SK-N-SH (cell line): ENCODE measurements around the gene OR1K1. TPM values are rescaled to one million over a fixed set of nuclear protein-coding genes. Genes with fewer than 3 reads are reported as not detected.

Source experiments
- CTCF ChIA-PET: fragments of 300-600, 350-600 bp; formaldehyde crosslinking; extraction: SDS; loops from one replicate; lab custom pipeline; 2021; lab: Yijun Ruan, JAX
- POLR2A ChIA-PET: fragments of 350-600 bp; sonication (Branson Sonifier 250); formaldehyde crosslinking; extraction: SDS; loops from one replicate; lab custom pipeline; 2020; ENCODE audit warnings: antibody characterized with exemption, inconsistent platforms; lab: Yijun Ruan, JAX
- DNase-seq: peaks from one replicate; pipeline ENCODE4 v3.0.0; 2012
- H2AFZ ChIP-seq: fragments of 200-600 bp; sonication (generic); 2 replicates; pipeline ENCODE4 v1.8.1; 2016; ENCODE audit warnings: antibody characterized with exemption, mild to moderate bottlenecking, low read depth
- H3F3A ChIP-seq: fragments of 200-600 bp; sonication (generic); replicated peaks from 2 replicates; pipeline ENCODE3; 2016; ENCODE audit warnings: antibody characterized with exemption, mild to moderate bottlenecking; ENCODE audit not compliant: insufficient read depth
- H3K27ac ChIP-seq, 2 experiments: fragments of 200-500 bp in 1 of 2; fragments of 200-600 bp in 1 of 2; sonication (Bioruptor generic) in 1 of 2; sonication (generic), shearing (Covaris generic) in 1 of 2; 2 replicates each; pipeline versions ENCODE4 v1.5.1 to v1.6.1; 2014 to 2016; ENCODE audit warnings: low read depth in 2 of 2, inconsistent platforms in 1 of 2, low read length in 1 of 2, mild to moderate bottlenecking in 1 of 2, mixed read lengths in 1 of 2
- H3K27me3 ChIP-seq: fragments of 200-600 bp; sonication (generic), shearing (Covaris generic); 2 replicates; pipeline ENCODE4 v1.6.1; 2016; ENCODE audit warnings: mixed run types; ENCODE audit not compliant: insufficient read depth
- H3K36me3 ChIP-seq, 2 experiments: fragments of 200-500 bp in 1 of 2; fragments of 200-600 bp in 1 of 2; sonication (Bioruptor generic) in 1 of 2; sonication (generic) in 1 of 2; replicated peaks in 1 of 2; 2 replicates each; pipeline versions ENCODE3 to v1.5.1; 2014 to 2016; ENCODE audit warnings: low read length in 1 of 2, mild to moderate bottlenecking in 1 of 2; ENCODE audit not compliant: insufficient read depth in 2 of 2, control insufficient read depth in 1 of 2
- H3K4me1 ChIP-seq, 2 experiments: fragments of 200-500 bp in 1 of 2; fragments of 200-600 bp in 1 of 2; sonication (Bioruptor generic) in 1 of 2; sonication (generic), shearing (Covaris generic) in 1 of 2; 2 replicates each; pipeline versions ENCODE4 v1.5.1 to v1.6.1; 2014 to 2016; ENCODE audit warnings: low read depth in 1 of 2, low read length in 1 of 2, mixed run types in 1 of 2; ENCODE audit not compliant: insufficient read depth in 2 of 2, control insufficient read depth in 1 of 2
- H3K4me2 ChIP-seq: fragments of 200-600 bp; sonication (generic), shearing (Covaris generic); 2 replicates; pipeline ENCODE4 v1.6.1; 2017; ENCODE audit warnings: mixed run types
- H3K4me3 ChIP-seq, 2 experiments: fragments of 200-500 bp in 1 of 2; fragments of 200-600 bp in 1 of 2; sonication (Bioruptor generic) in 1 of 2; sonication (generic), shearing (Covaris generic) in 1 of 2; 2 replicates each; pipeline versions ENCODE4 v1.5.1 to v1.8.1; 2014 to 2016; ENCODE audit warnings: low read depth in 2 of 2, inconsistent platforms in 1 of 2, low read length in 1 of 2, mild to moderate bottlenecking in 1 of 2, mixed read lengths in 1 of 2, moderate library complexity in 1 of 2
- H3K79me2 ChIP-seq: fragments of 200-600 bp; sonication (generic); 2 replicates; pipeline ENCODE4 v1.8.1; 2017; ENCODE audit warnings: mild to moderate bottlenecking; ENCODE audit not compliant: insufficient read depth
- H3K9ac ChIP-seq: fragments of 200-600 bp; sonication (generic); 2 replicates; pipeline ENCODE4 v1.6.1; 2017; ENCODE audit warnings: mixed run types
- H3K9me2 ChIP-seq: fragments of 200-600 bp; sonication (generic); 2 replicates; pipeline ENCODE4 v1.6.1; 2017; ENCODE audit warnings: mixed run types
- H3K9me3 ChIP-seq: fragments of 200-600 bp; sonication (generic); 2 replicates; pipeline ENCODE4 v1.6.1; 2017; ENCODE audit warnings: mixed run types, mild to moderate bottlenecking, moderate library complexity
- H4K20me1 ChIP-seq: fragments of 200-600 bp; sonication (generic); 2 replicates; pipeline ENCODE4 v1.6.1; 2017; ENCODE audit warnings: mild to moderate bottlenecking, mixed run types; ENCODE audit not compliant: insufficient read depth
- GABPA ChIP-seq: IDR thresholded peaks from 2 replicates; pipeline ENCODE4 v1.4.0; 2012; ENCODE audit warnings: low read depth, mild to moderate bottlenecking
- JUND ChIP-seq: IDR thresholded peaks from 2 replicates; pipeline ENCODE4 v1.4.0; 2012
- SMC3 ChIP-seq: IDR thresholded peaks from 2 replicates; pipeline ENCODE4 v1.6.1; 2012; ENCODE audit warnings: low read depth, low read length, improper control_type of control experiment
- TCF12 ChIP-seq: IDR thresholded peaks from 2 replicates; pipeline ENCODE4 v1.4.0; 2012
- WGBS: methylation state at CpG from one replicate; pipeline ENCODE4 v1.1.6; 2017; ENCODE audit warnings: low lambda C conversion rate; 5-methylcytosine and 5-hydroxymethylcytosine counted together
- polyA plus RNA-seq, 3 experiments: library from polyadenylated mRNA; depleted of rRNA; stranded (reverse); fragments of >200 nt; gene quantifications; 2 replicates each; pipeline ENCODE4 v1.2.3, GENCODE V29; 2012
- TF ChIP-seq, protein P1 (sequence below): IDR thresholded peaks from 2 replicates; pipeline ENCODE4; 2012
- TF ChIP-seq, protein P2 (sequence below): IDR thresholded peaks from 2 replicates; pipeline ENCODE4 v1.6.1; 2012; ENCODE audit warnings: mild to moderate bottlenecking, low read depth, low read length, moderate library complexity

Gene OR1K1
- polyA plus RNA-seq, 1 of the 3 experiments (the other 2 are of a cell fraction), result not detected

DNA sequence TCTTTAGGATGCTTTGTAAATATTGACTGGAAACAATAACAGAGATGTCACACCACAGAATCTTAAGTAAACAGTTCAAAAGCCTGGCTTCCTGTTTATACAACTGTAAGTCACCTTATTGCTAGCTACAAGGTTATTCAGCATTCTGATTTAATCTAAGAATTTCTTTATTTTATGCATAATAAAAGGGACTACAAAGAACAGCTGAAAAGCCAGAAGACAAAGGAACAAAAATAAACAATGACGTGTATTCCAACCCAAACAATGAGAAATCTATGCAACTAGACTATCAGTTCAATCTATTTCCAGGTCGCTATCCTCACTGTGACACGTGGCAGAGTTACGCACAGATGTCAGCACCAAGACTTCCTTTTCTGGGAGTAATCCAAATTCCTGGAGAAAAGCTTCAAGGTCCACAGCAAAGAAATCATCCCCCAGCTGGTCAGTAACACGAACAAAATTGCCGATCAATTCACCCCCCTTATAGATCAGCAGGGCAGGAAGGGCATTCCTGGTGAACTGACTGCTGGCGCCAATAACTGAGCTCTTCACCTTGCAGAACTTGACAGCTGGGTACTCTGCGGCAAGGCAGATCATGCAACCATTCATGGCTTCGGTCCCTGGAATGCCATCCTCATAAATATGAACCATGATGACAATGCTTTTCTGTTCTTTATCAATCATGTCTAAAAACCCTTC, 20.0 kb downstream of the OR1K1 start:
- ChIA-PET CTCF (interaction anchor here (1.3 to 4.2 kb wide), 3 partner anchors 9 to 321 kb away, joined by 6 to 25 read pairs (median 8); no protein-coding TSS in a partner anchor), POLR2A (interaction anchor here (0.7 kb wide), 1 partner anchor 8 kb away, joined by 3 read pairs; the partner anchor contains the start of gene PDCL)
- Histone ChIP-seq H3K36me3 (peaks cover 44 to 58% of the 10 kb centered on the region in 2 experiments), H3K79me2 (peaks cover 51% of the 10 kb centered on the region), H4K20me1 (peaks cover 21% of the 10 kb centered on the region), H3K27me3 (no peaks in the 10 kb centered on the region), H3K9ac (no peak overlapping the region), H3K27ac (peak overlapping the region in 1 of 2 experiments; percentile 67; a peak in 2 of 4 replicates), H3K9me2 (no peaks in the 10 kb centered on the region), H3K4me2 (peak overlapping the region; percentile 3; the same call in 1 of the 2 replicates), H3F3A (peaks cover 29% of the 10 kb centered on the region), H2AFZ (no peak overlapping the region), H3K4me1 (peaks cover 3 to 22% of the 10 kb centered on the region in 2 experiments; a peak in 3 of 4 replicates), H3K9me3 (no peaks in the 10 kb centered on the region), H3K4me3 (no peak overlapping the region)
- TF ChIP-seq TCF12 (peak; percentile 15; the same call in 1 of the 2 replicates), JUND (no peak)
- no peak for DNase-seq
- WGBS, result 77% methylated on average over 9 of the region's 9 CpGs

DNA sequence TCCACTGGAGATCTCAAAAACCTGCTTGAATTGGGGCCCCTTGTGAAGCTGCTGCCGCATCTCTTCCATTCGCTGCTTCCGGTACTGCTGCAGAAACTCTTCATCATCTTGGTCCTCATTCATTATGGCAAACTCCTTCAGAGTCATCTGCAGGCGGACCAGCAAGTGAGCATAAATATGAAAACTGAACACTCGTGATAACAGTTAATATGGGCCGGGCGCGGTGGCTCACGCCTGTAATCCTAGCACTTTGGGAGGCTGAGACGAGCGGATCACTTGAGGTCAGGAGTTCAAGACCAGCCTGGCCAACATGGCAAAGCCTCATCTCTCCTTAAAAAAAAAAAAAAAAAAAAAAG, 20.5 kb downstream of the OR1K1 start:
- Histone ChIP-seq H3K4me3 (no peak overlapping the region), H3K27me3 (no peaks in the 10 kb centered on the region), H3K27ac (peak overlapping the region in 1 of 2 experiments; percentile 67; a peak in 1 of 4 replicates), H3K79me2 (peaks cover 56% of the 10 kb centered on the region), H3K9me2 (no peaks in the 10 kb centered on the region), H3K9ac (no peak overlapping the region), H3K4me1 (peaks cover 3 to 21% of the 10 kb centered on the region in 2 experiments; a peak in 3 of 4 replicates), H3K9me3 (no peaks in the 10 kb centered on the region), H4K20me1 (peaks cover 21% of the 10 kb centered on the region), H3K4me2 (0 out of 2 replicates have a peak overlapping the region, but pooled peaks have one; percentile 3), H3K36me3 (peaks cover 49 to 58% of the 10 kb centered on the region in 2 experiments), H3F3A (peaks cover 29% of the 10 kb centered on the region), H2AFZ (no peak overlapping the region)
- TF ChIP-seq, protein P1, sequence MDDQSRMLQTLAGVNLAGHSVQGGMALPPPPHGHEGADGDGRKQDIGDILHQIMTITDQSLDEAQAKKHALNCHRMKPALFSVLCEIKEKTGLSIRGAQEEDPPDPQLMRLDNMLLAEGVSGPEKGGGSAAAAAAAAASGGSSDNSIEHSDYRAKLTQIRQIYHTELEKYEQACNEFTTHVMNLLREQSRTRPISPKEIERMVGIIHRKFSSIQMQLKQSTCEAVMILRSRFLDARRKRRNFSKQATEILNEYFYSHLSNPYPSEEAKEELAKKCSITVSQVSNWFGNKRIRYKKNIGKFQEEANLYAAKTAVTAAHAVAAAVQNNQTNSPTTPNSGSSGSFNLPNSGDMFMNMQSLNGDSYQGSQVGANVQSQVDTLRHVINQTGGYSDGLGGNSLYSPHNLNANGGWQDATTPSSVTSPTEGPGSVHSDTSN, result no peak
- TF ChIP-seq GABPA, result no peak
- TF ChIP-seq, protein P2, sequence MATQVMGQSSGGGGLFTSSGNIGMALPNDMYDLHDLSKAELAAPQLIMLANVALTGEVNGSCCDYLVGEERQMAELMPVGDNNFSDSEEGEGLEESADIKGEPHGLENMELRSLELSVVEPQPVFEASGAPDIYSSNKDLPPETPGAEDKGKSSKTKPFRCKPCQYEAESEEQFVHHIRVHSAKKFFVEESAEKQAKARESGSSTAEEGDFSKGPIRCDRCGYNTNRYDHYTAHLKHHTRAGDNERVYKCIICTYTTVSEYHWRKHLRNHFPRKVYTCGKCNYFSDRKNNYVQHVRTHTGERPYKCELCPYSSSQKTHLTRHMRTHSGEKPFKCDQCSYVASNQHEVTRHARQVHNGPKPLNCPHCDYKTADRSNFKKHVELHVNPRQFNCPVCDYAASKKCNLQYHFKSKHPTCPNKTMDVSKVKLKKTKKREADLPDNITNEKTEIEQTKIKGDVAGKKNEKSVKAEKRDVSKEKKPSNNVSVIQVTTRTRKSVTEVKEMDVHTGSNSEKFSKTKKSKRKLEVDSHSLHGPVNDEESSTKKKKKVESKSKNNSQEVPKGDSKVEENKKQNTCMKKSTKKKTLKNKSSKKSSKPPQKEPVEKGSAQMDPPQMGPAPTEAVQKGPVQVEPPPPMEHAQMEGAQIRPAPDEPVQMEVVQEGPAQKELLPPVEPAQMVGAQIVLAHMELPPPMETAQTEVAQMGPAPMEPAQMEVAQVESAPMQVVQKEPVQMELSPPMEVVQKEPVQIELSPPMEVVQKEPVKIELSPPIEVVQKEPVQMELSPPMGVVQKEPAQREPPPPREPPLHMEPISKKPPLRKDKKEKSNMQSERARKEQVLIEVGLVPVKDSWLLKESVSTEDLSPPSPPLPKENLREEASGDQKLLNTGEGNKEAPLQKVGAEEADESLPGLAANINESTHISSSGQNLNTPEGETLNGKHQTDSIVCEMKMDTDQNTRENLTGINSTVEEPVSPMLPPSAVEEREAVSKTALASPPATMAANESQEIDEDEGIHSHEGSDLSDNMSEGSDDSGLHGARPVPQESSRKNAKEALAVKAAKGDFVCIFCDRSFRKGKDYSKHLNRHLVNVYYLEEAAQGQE, result no peak
- no peak for TF ChIP-seq SMC3
- ChIA-PET POLR2A (interaction anchor here (0.7 kb wide), 1 partner anchor 8 kb away, joined by 3 read pairs; the partner anchor contains the start of gene PDCL), CTCF (interaction anchor here (0.6 to 4.2 kb wide), 4 partner anchors 10 to 726 kb away, joined by 3 to 25 read pairs (median 7); no protein-coding TSS in a partner anchor)
- 98% methylated on average over 11 of the region's 11 CpGs for WGBS
- no peak for DNase-seq
